CD4-positive, alpha-beta T cell treated with Interleukin-15 for 1 hour (primary cell): ENCODE data around the gene SMARCD1.

ENCODE experiments used
- DNase-seq: peaks from one replicate; pipeline ENCODE4 v3.0.0-alpha.2; 2020

The SMARCD1 gene

DNA sequence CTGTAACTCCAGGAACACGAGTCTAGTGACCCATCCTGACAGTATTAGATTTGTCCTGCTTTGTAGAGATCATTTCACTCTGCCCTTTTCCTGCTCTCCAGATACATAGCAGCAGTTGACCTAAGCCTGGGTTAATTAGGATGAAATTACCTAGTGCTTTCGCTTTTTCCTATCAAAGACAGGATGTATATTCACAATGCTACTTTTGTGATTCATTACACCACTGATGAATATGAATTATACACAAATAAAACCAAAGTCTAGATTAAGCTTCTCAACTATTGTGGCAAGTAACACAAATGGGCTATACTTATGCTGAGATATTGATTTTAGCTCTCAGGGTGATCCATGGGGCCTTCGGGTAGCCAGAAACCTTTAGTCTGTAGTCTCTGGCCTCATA is 64.2 kb downstream of the SMARCD1 start:
- no peak for DNase-seq
